ENCODE measurements around the gene CDR2L.

Gene CDR2L

GRCh38 chr17:74995847-74996246 lies 8.4 kb downstream of the CDR2L start:
- DNase-seq (ENCODE audit: low read depth in 2 of 2): no peak
- no peak for TF ChIP-seq CTCF (IDR thresholded peaks at IDR 0.05; ENCODE audit: low read depth, low read length)
- no peak overlapping the region for H3K4me3 ChIP-seq (replicated peaks in 1 of 2; ENCODE audit: low read depth in 2 of 2, low read length in 2 of 2)

GRCh38 chr17:74998783-74999182 lies 11.4 kb downstream of the CDR2L start:
- no peak for TF ChIP-seq CTCF (IDR thresholded peaks at IDR 0.05; ENCODE audit: low read depth, low read length)
- no peak for DNase-seq (ENCODE audit: low read depth in 2 of 2)
- H3K4me3 ChIP-seq (replicated peaks in 1 of 2; ENCODE audit: low read depth in 2 of 2, low read length in 2 of 2): no peak overlapping the region

- TF ChIP-seq CTCF (IDR thresholded peaks at IDR 0.05; ENCODE audit: low read depth, low read length): no peak
- no peak for DNase-seq (ENCODE audit: low read depth in 2 of 2)
These were observed 12.1 kb downstream of the CDR2L start for GRCh38 chr17:74999523-74999922.

GRCh38 chr17:75001915-75002843 lies 14.7 kb downstream of the CDR2L start:
- no peak for TF ChIP-seq CTCF (IDR thresholded peaks at IDR 0.05; ENCODE audit: low read depth, low read length)
- H3K4me3 ChIP-seq (replicated peaks in 1 of 2; ENCODE audit: low read depth in 2 of 2, low read length in 2 of 2): no peak overlapping the region
- no peak for DNase-seq (ENCODE audit: low read depth in 2 of 2)

More at GRCh38 chr17:74999523-74999922, 12.1 kb downstream of the CDR2L start:
- no peak overlapping the region for H3K4me3 ChIP-seq (replicated peaks in 1 of 2; ENCODE audit: low read depth in 2 of 2, low read length in 2 of 2)

- no peak overlapping the region for H3K4me3 ChIP-seq (replicated peaks in 1 of 2; ENCODE audit: low read depth in 2 of 2, low read length in 2 of 2)
- DNase-seq (ENCODE audit: low read depth in 2 of 2): no peak
- no peak for TF ChIP-seq CTCF (IDR thresholded peaks at IDR 0.05; ENCODE audit: low read depth, low read length)
These were observed 15.9 kb downstream of the CDR2L start for GRCh38 chr17:75003070-75003956.

- no peak for TF ChIP-seq CTCF (IDR thresholded peaks at IDR 0.05; ENCODE audit: low read depth, low read length)
- DNase-seq (ENCODE audit: low read depth in 2 of 2): no peak
- no peak overlapping the region for H3K4me3 ChIP-seq (replicated peaks in 1 of 2; ENCODE audit: low read depth in 2 of 2, low read length in 2 of 2)
These were observed 16.5 kb downstream of the CDR2L start for GRCh38 chr17:75003957-75004355.
